Measurements from ENCODE around the gene ZNF117. TPM values are rescaled to one million over a fixed set of nuclear protein-coding genes. Genes with fewer than 3 reads are reported as not detected.
"Not testable (repeated sequence)": the region's sequence is repeated elsewhere in the genome, so short reads cannot be mapped to it uniquely, and the experiment has no call there.

ZNF117 gene
- total and polyA plus RNA-seq, 2 of the 8 experiments (the other 6 are each of a cell fraction or from before 2014, with no cell fraction given) = 2.9 to 13.0 TPM

GRCh38 chr7:64940021-64940420 is 50.8 kb downstream of the ZNF117 start:
- CTCF ChIA-PET (ENCODE audit: partially characterized antibody); H3K79me1 ChIP-seq (ENCODE audit: low read depth, low read length); H3K18ac ChIP-seq (ENCODE audit: extremely low read depth, low read length); H3K23me2 ChIP-seq (ENCODE audit: low read depth, low read length); H3K4me1 ChIP-seq (replicated peaks in 1 of 4; ENCODE audit: control insufficient read depth in 3 of 4, insufficient read depth in 4 of 4, low read length in 3 of 4); H2BK5ac ChIP-seq (ENCODE audit: low read depth, low read length); H4K91ac ChIP-seq (replicated peaks; ENCODE audit: insufficient read length, low read length); H2BK15ac ChIP-seq (ENCODE audit: low read length); H3K36me3 ChIP-seq (ENCODE audit: control insufficient read depth in 2 of 4, insufficient read depth in 4 of 4, low read length in 3 of 4); H4K8ac ChIP-seq (ENCODE audit: extremely low read depth, insufficient read depth, low read length); H3K27me3 ChIP-seq (replicated peaks in 1 of 4; ENCODE audit: control insufficient read depth in 3 of 4, extremely low read depth in 1 of 4, insufficient read depth in 3 of 4, low read length in 3 of 4); H3K27ac ChIP-seq (ENCODE audit: low read depth, low read length); H2AFZ ChIP-seq (ENCODE audit: low read length); DNase-seq (ENCODE audit: low read depth in 1 of 2, low spot score in 2 of 2); H2BK12ac ChIP-seq (ENCODE audit: low read depth, low read length); H2AK5ac ChIP-seq (ENCODE audit: low read depth, low read length); H3K4ac ChIP-seq (replicated peaks; ENCODE audit: insufficient read length, low read depth, low read length); POLR2A ChIA-PET (ENCODE audit: partially characterized antibody); H3K4me2 ChIP-seq (ENCODE audit: insufficient read depth in 1 of 2, low read depth in 2 of 2, low read length in 2 of 2); H3K4me3 ChIP-seq (ENCODE audit: extremely low read depth in 1 of 4, insufficient read depth in 2 of 4, low read depth in 3 of 4, low read length in 4 of 4); H2BK20ac ChIP-seq (ENCODE audit: low read length); H2BK120ac ChIP-seq (replicated peaks; ENCODE audit: low read depth, low read length); H3K14ac ChIP-seq (ENCODE audit: insufficient read length); H3K56ac ChIP-seq (replicated peaks; ENCODE audit: insufficient read length, low read depth, low read length); H4K5ac ChIP-seq (ENCODE audit: insufficient read length, low read depth, low read length); FAIRE-seq; H3K9me3 ChIP-seq (ENCODE audit: insufficient read depth in 2 of 2, low read depth in 1 of 2, low read length in 1 of 2); H4K20me1 ChIP-seq (replicated peaks in 1 of 2; ENCODE audit: control insufficient read depth in 1 of 2, insufficient read depth in 2 of 2, low read length in 2 of 2); H3K9ac ChIP-seq (replicated peaks in 1 of 4; ENCODE audit: extremely low read depth in 1 of 4, low read depth in 3 of 4, low read length in 3 of 4); H3K79me2 ChIP-seq (ENCODE audit: control insufficient read depth in 1 of 2, insufficient read depth in 2 of 2, low read length in 2 of 2); H3K23ac ChIP-seq (ENCODE audit: insufficient read length): not testable (repeated sequence)
- WGBS, 2 experiments (ENCODE audit: extremely low coverage in 1 of 2, insufficient coverage in 1 of 2, insufficient read length in 1 of 2, insufficient replicate concordance in 2 of 2, low coverage in 1 of 2, low lambda C conversion rate in 2 of 2, missing lambda C conversion rate in 1 of 2) = 95% methylated on average over 6 of the region's 6 CpGs; no CpG with 5 or more reads in 1 of the 2 experiments
